H1 (cell line): ENCODE data around the gene SPDYE1.
"Not testable (repeated sequence)": the region's sequence is repeated elsewhere in the genome, so short reads cannot be mapped to it uniquely, and the experiment has no call there.

Experiments used
- CTCF ChIP-seq, 3 experiments: IDR thresholded peaks; 1 replicate in 2 of 3; 2 replicates in 1 of 3; pipeline versions ENCODE4 v1.5.1 to v1.6.1; 2011; ENCODE audit warnings: low read length in 3 of 3, mild to moderate bottlenecking in 3 of 3, inconsistent platforms in 2 of 3, low read depth in 1 of 3, moderate library complexity in 1 of 3; ENCODE audit not compliant: insufficient read depth in 1 of 3; ENCODE audit errors: control extremely low read depth in 1 of 3
- EGR1 ChIP-seq: IDR thresholded peaks from 2 replicates; pipeline ENCODE4 v1.6.1; 2011; ENCODE audit warnings: low read depth, low read length, borderline replicate concordance
- EZH2 ChIP-seq: fragments of 200-600 bp; sonication (generic); IDR thresholded peaks from 2 replicates; pipeline ENCODE4 v1.7.1; 2012; ENCODE audit warnings: low read depth, mild to moderate bottlenecking, moderate library complexity, low read length, inconsistent platforms; ENCODE audit not compliant: severe bottlenecking
- KDM1A ChIP-seq: fragments of 200-600, 300-600 bp; sonication (generic); IDR thresholded peaks from 2 replicates; pipeline ENCODE4 v1.7.1; 2016; ENCODE audit warnings: mild to moderate bottlenecking, low read length, borderline replicate concordance
- RAD21 ChIP-seq, 2 experiments: IDR thresholded peaks in 1 of 2; conservative IDR thresholded peaks in 1 of 2; 2 replicates each; pipeline ENCODE4 v1.6.1; 2011; ENCODE audit warnings: low read depth in 2 of 2, low read length in 2 of 2, improper control_type of control experiment in 1 of 2, inconsistent platforms in 1 of 2, mild to moderate bottlenecking in 1 of 2, moderate library complexity in 1 of 2

GRCh38 chr7:44038553-44038952 lies 40.9 kb downstream of the SPDYE1 start:
- TF ChIP-seq KDM1A; CTCF (IDR thresholded peaks at IDR 0.05; ENCODE audit: control extremely low read depth in 1 of 3, insufficient read depth in 1 of 3, low read depth in 1 of 3, low read length in 3 of 3); EZH2; RAD21 (IDR thresholded peaks at IDR 0.05 in 1 of 2, conservative IDR thresholded peaks at IDR 0.05 in 1 of 2; ENCODE audit: low read depth in 2 of 2, low read length in 2 of 2); EGR1: not testable (repeated sequence)
